Measurements from ENCODE around the gene TTLL9. TPM values are rescaled to one million over a fixed set of nuclear protein-coding genes. Genes with fewer than 3 reads are reported as not detected.

TTLL9 gene
- total and polyA plus RNA-seq, 4 donors = 5.1 to 18.8 (median 15.3) TPM

GRCh38 chr20:31951530-31952453 lies 81.4 kb downstream of the TTLL9 start, which contains the start of gene PDRG1:
TSS of gene PDRG1 (minus strand) at chr20:31952046. CDS start at chr20:31951961, 85 bp downstream.
- H3K9me3 ChIP-seq (ENCODE audit: control insufficient read depth, insufficient read depth, low read length) = peaks cover 3% of the 10 kb centered on the region
- DNase-seq (ENCODE audit: low read depth in 4 of 6, low spot score in 6 of 6) = peak; percentile 86 to 99 (median 92)
- WGBS (ENCODE audit: insufficient coverage) = under 1% methylated on average over 59 of the region's 63 CpGs
- no peak within 1 kb of the TSS for H3K27ac ChIP-seq (ENCODE audit: low read depth, low read length)
- no peaks in the 10 kb centered on the region for H3K27me3 ChIP-seq (ENCODE audit: control insufficient read depth, insufficient read depth, low read length)
- peak within 1 kb of the TSS; percentile 87 for H3K4me3 ChIP-seq (ENCODE audit: low read depth, low read length)
- H3K36me3 ChIP-seq (ENCODE audit: control insufficient read depth, insufficient read depth, low read length) = peaks cover 29% of the 10 kb centered on the region
- H3K4me1 ChIP-seq (ENCODE audit: control insufficient read depth, insufficient read depth, low read length) = peaks cover 4% of the 10 kb centered on the region

- peak in 1 of 6 donors; percentile 72 for DNase-seq (ENCODE audit: low read depth in 4 of 6, low spot score in 6 of 6)
- Histone ChIP-seq H3K4me3 (ENCODE audit: low read depth, low read length) (no peak overlapping the region), H3K36me3 (ENCODE audit: control insufficient read depth, insufficient read depth, low read length) (peaks cover 12% of the 10 kb centered on the region), H3K4me1 (ENCODE audit: control insufficient read depth, insufficient read depth, low read length) (peaks cover 4% of the 10 kb centered on the region), H3K27ac (ENCODE audit: low read depth, low read length) (no peak overlapping the region), H3K9me3 (ENCODE audit: control insufficient read depth, insufficient read depth, low read length) (no peaks in the 10 kb centered on the region), H3K27me3 (ENCODE audit: control insufficient read depth, insufficient read depth, low read length) (no peaks in the 10 kb centered on the region)
- WGBS (ENCODE audit: insufficient coverage) = no CpG with 5 or more reads among the region's 6 CpGs
Observed at GRCh38 chr20:31953556-31954148, 83.2 kb downstream of the TTLL9 start.

- WGBS (ENCODE audit: insufficient coverage) = 80% methylated on average over 1 of the region's 1 CpG
- no peak for DNase-seq (ENCODE audit: low read depth in 4 of 6, low spot score in 6 of 6)
Observed at GRCh38 chr20:31954500-31954899, 84.1 kb downstream of the TTLL9 start.

GRCh38 chr20:31956556-31957526 lies 86.4 kb downstream of the TTLL9 start:
- no peak for DNase-seq (ENCODE audit: low read depth in 4 of 6, low spot score in 6 of 6)
- Histone ChIP-seq H3K36me3 (ENCODE audit: control insufficient read depth, insufficient read depth, low read length) (no peaks in the 10 kb centered on the region), H3K9me3 (ENCODE audit: control insufficient read depth, insufficient read depth, low read length) (no peaks in the 10 kb centered on the region), H3K27me3 (ENCODE audit: control insufficient read depth, insufficient read depth, low read length) (no peaks in the 10 kb centered on the region), H3K4me1 (ENCODE audit: control insufficient read depth, insufficient read depth, low read length) (no peaks in the 10 kb centered on the region), H3K4me3 (ENCODE audit: low read depth, low read length) (no peak overlapping the region), H3K27ac (ENCODE audit: low read depth, low read length) (no peak overlapping the region)
- WGBS (ENCODE audit: insufficient coverage) = 45% methylated on average over 9 of the region's 11 CpGs

More at GRCh38 chr20:31954500-31954899, 84.1 kb downstream of the TTLL9 start:
- Histone ChIP-seq H3K27me3 (ENCODE audit: control insufficient read depth, insufficient read depth, low read length) (no peaks in the 10 kb centered on the region), H3K27ac (ENCODE audit: low read depth, low read length) (no peak overlapping the region), H3K36me3 (ENCODE audit: control insufficient read depth, insufficient read depth, low read length) (peaks cover 6% of the 10 kb centered on the region), H3K4me1 (ENCODE audit: control insufficient read depth, insufficient read depth, low read length) (peaks cover 4% of the 10 kb centered on the region), H3K4me3 (ENCODE audit: low read depth, low read length) (no peak overlapping the region), H3K9me3 (ENCODE audit: control insufficient read depth, insufficient read depth, low read length) (no peaks in the 10 kb centered on the region)

GRCh38 chr20:31962761-31963160 lies 92.3 kb downstream of the TTLL9 start:
- Histone ChIP-seq H3K4me3 (ENCODE audit: low read depth, low read length) (no peak overlapping the region), H3K36me3 (ENCODE audit: control insufficient read depth, insufficient read depth, low read length) (no peaks in the 10 kb centered on the region), H3K27me3 (ENCODE audit: control insufficient read depth, insufficient read depth, low read length) (peaks cover 4% of the 10 kb centered on the region), H3K9me3 (ENCODE audit: control insufficient read depth, insufficient read depth, low read length) (no peaks in the 10 kb centered on the region), H3K27ac (ENCODE audit: low read depth, low read length) (no peak overlapping the region), H3K4me1 (ENCODE audit: control insufficient read depth, insufficient read depth, low read length) (peaks cover 5% of the 10 kb centered on the region)
- 40% methylated on average over 1 of the region's 2 CpGs for WGBS (ENCODE audit: insufficient coverage)
- DNase-seq (ENCODE audit: low read depth in 4 of 6, low spot score in 6 of 6) = no peak

GRCh38 chr20:31963889-31964288 lies 93.5 kb downstream of the TTLL9 start:
- peaks cover 4% of the 10 kb centered on the region for H3K27me3 ChIP-seq (ENCODE audit: control insufficient read depth, insufficient read depth, low read length)
- H3K9me3 ChIP-seq (ENCODE audit: control insufficient read depth, insufficient read depth, low read length) = no peaks in the 10 kb centered on the region

GRCh38 chr20:31966991-31967655 lies 96.7 kb downstream of the TTLL9 start:
- no peaks in the 10 kb centered on the region for H3K9me3 ChIP-seq (ENCODE audit: control insufficient read depth, insufficient read depth, low read length)
- 17% methylated on average over 2 of the region's 5 CpGs for WGBS (ENCODE audit: insufficient coverage)
- peak in 2 of 6 donors; percentile 55 to 82 for DNase-seq (ENCODE audit: low read depth in 4 of 6, low spot score in 6 of 6)
- H3K4me3 ChIP-seq (ENCODE audit: low read depth, low read length) = no peak overlapping the region
- H3K4me1 ChIP-seq (ENCODE audit: control insufficient read depth, insufficient read depth, low read length) = peaks cover 19% of the 10 kb centered on the region
- H3K27ac ChIP-seq (ENCODE audit: low read depth, low read length) = no peak overlapping the region
- H3K27me3 ChIP-seq (ENCODE audit: control insufficient read depth, insufficient read depth, low read length) = peaks cover 4% of the 10 kb centered on the region
- no peaks in the 10 kb centered on the region for H3K36me3 ChIP-seq (ENCODE audit: control insufficient read depth, insufficient read depth, low read length)

More at GRCh38 chr20:31963889-31964288, 93.5 kb downstream of the TTLL9 start:
- H3K4me1 ChIP-seq (ENCODE audit: control insufficient read depth, insufficient read depth, low read length) = peaks cover 15% of the 10 kb centered on the region
- H3K27ac ChIP-seq (ENCODE audit: low read depth, low read length) = no peak overlapping the region
- no peak for DNase-seq (ENCODE audit: low read depth in 4 of 6, low spot score in 6 of 6)
- WGBS (ENCODE audit: insufficient coverage) = 71% methylated on average over 6 of the region's 6 CpGs
- H3K4me3 ChIP-seq (ENCODE audit: low read depth, low read length) = no peak overlapping the region
- H3K36me3 ChIP-seq (ENCODE audit: control insufficient read depth, insufficient read depth, low read length) = no peaks in the 10 kb centered on the region

- WGBS (ENCODE audit: insufficient coverage) = 0% methylated on average over 32 of the region's 38 CpGs
- H3K36me3 ChIP-seq (ENCODE audit: control insufficient read depth, insufficient read depth, low read length) = no peaks in the 10 kb centered on the region
- H3K4me3 ChIP-seq (ENCODE audit: low read depth, low read length) = peak within 1 kb of the TSS; percentile 31
- peaks cover 4% of the 10 kb centered on the region for H3K27me3 ChIP-seq (ENCODE audit: control insufficient read depth, insufficient read depth, low read length)
- no peaks in the 10 kb centered on the region for H3K9me3 ChIP-seq (ENCODE audit: control insufficient read depth, insufficient read depth, low read length)
- H3K27ac ChIP-seq (ENCODE audit: low read depth, low read length) = no peak within 1 kb of the TSS
- DNase-seq (ENCODE audit: low read depth in 4 of 6, low spot score in 6 of 6) = peak in 3 of 6 donors; percentile 59 to 96 (median 85)
- H3K4me1 ChIP-seq (ENCODE audit: control insufficient read depth, insufficient read depth, low read length) = peaks cover 19% of the 10 kb centered on the region
Observed at GRCh38 chr20:31967830-31968249, 97.4 kb downstream of the TTLL9 start, which contains the start of gene XKR7. TSS of gene XKR7 (plus strand) at chr20:31968151. CDS start at chr20:31968176, 25 bp downstream.
